ENCODE measurements around the gene STKLD1. TPM values are rescaled to one million over a fixed set of nuclear protein-coding genes. Genes with fewer than 3 reads are reported as not detected.
"Not testable (repeated sequence)": the region's sequence is repeated elsewhere in the genome, so short reads cannot be mapped to it uniquely, and the experiment has no call there.

STKLD1 gene
- total RNA-seq: not detected

GRCh38 chr9:133375724-133376654, at the start of gene STKLD1, which contains the start of gene SURF4:
Gene STKLD1 (plus strand): TSS chr9:133376366. CDS start chr9:133376474, 108 bp downstream.
Gene SURF4 (minus strand): TSS chr9:133376060. CDS start chr9:133375969, 91 bp downstream.
- peaks cover 7 to 26% of the 10 kb centered on the region in 2 donors for H3K4me1 ChIP-seq
- intact Hi-C loops (cut with DNase I): loop anchor here (1.0 to 10.0 kb wide), 6 partner anchors 19 to 649 kb away; partner anchors contain the start of genes BRD3OS, CACFD1, MED22 and REXO4

GRCh38 chr9:133327021-133327420, 49.1 kb upstream of the STKLD1 start:
- H3K36me3 ChIP-seq: peaks cover 11 to 18% of the 10 kb centered on the region in 2 donors
- peak in 1 of 2 donors; percentile 5 for DNase-seq (ENCODE audit: low spot score in 2 of 2)
- H3K9me3 ChIP-seq; intact Hi-C loops (cut with DNase I); H3K27ac ChIP-seq; H3K4me1 ChIP-seq; H3K4me3 ChIP-seq; H3K27me3 ChIP-seq: not testable (repeated sequence)

More at GRCh38 chr9:133375724-133376654, at the start of gene STKLD1, which contains the start of gene SURF4:
- Histone ChIP-seq H3K9me3 (no peaks in the 10 kb centered on the region), H3K27me3 (no peaks in the 10 kb centered on the region), H3K27ac (peak within 1 kb of the TSS; percentile 94 to 97), H3K4me3 (peak within 1 kb of the TSS; percentile 97 to 98), H3K36me3 (peaks cover 4 to 16% of the 10 kb centered on the region in 2 donors)
- peak; percentile 75 to 98 for DNase-seq (ENCODE audit: low spot score in 2 of 2)
- peak in 1 of 3 experiments; percentile 18 for TF ChIP-seq CTCF (IDR thresholded peaks at IDR 0.05)

- TF ChIP-seq CTCF (IDR thresholded peaks at IDR 0.05): no peak
- peaks cover 20 to 27% of the 10 kb centered on the region in 2 donors for H3K36me3 ChIP-seq
- no peaks in the 10 kb centered on the region for H3K4me1 ChIP-seq
- no peak overlapping the region for H3K4me3 ChIP-seq
- H3K27me3 ChIP-seq: no peaks in the 10 kb centered on the region
- intact Hi-C loops (cut with DNase I): no loop called here
- no peak overlapping the region for H3K27ac ChIP-seq
- peak in 1 of 2 donors; percentile 19 for DNase-seq (ENCODE audit: low spot score in 2 of 2)
- no peaks in the 10 kb centered on the region for H3K9me3 ChIP-seq
Observed at GRCh38 chr9:133327834-133328484, 48.2 kb upstream of the STKLD1 start.

GRCh38 chr9:133329306-133330156, 46.6 kb upstream of the STKLD1 start:
- H3K27me3 ChIP-seq; intact Hi-C loops (cut with DNase I); H3K4me1 ChIP-seq; H3K4me3 ChIP-seq; H3K27ac ChIP-seq; H3K9me3 ChIP-seq: not testable (repeated sequence)
- peaks cover 36 to 42% of the 10 kb centered on the region in 2 donors for H3K36me3 ChIP-seq
- peak in 1 of 2 donors; percentile 25 for DNase-seq (ENCODE audit: low spot score in 2 of 2)
- peak; percentile 13 to 51 (median 38) for TF ChIP-seq CTCF (IDR thresholded peaks at IDR 0.05)

GRCh38 chr9:133331221-133331620, 44.9 kb upstream of the STKLD1 start:
- Histone ChIP-seq H3K4me1 (peaks cover 8 to 12% of the 10 kb centered on the region in 2 donors), H3K9me3 (no peaks in the 10 kb centered on the region), H3K36me3 (peaks cover 37 to 42% of the 10 kb centered on the region in 2 donors), H3K27me3 (no peaks in the 10 kb centered on the region), H3K27ac (no peak overlapping the region), H3K4me3 (no peak overlapping the region)
- no peak for TF ChIP-seq CTCF (IDR thresholded peaks at IDR 0.05)
- intact Hi-C loops (cut with DNase I): no loop called here
- peak in 1 of 2 donors; percentile 44 for DNase-seq (ENCODE audit: low spot score in 2 of 2)
